Measurements from ENCODE around the gene FIGNL2.

FIGNL2 gene

GRCh38 chr12:51841727-51842126 lies 6.8 kb downstream of the FIGNL2 start:
- no peak for DNase-seq (ENCODE audit: low read depth)
- TF ChIP-seq CTCF (conservative IDR thresholded peaks at IDR 0.05; ENCODE audit: low read depth, low read length), result no peak
- no peak overlapping the region for H3K4me3 ChIP-seq (ENCODE audit: low read depth, low read length)

GRCh38 chr12:51840966-51841365 lies 7.6 kb downstream of the FIGNL2 start:
- TF ChIP-seq CTCF (conservative IDR thresholded peaks at IDR 0.05; ENCODE audit: low read depth, low read length), result no peak
- DNase-seq (ENCODE audit: low read depth), result no peak

GRCh38 chr12:51839310-51839947 lies 9.1 kb downstream of the FIGNL2 start:
- TF ChIP-seq CTCF (conservative IDR thresholded peaks at IDR 0.05; ENCODE audit: low read depth, low read length), result no peak
- no peak overlapping the region for H3K4me3 ChIP-seq (ENCODE audit: low read depth, low read length)
- no peak for DNase-seq (ENCODE audit: low read depth)

More at GRCh38 chr12:51840966-51841365, 7.6 kb downstream of the FIGNL2 start:
- no peak overlapping the region for H3K4me3 ChIP-seq (ENCODE audit: low read depth, low read length)

DNA sequence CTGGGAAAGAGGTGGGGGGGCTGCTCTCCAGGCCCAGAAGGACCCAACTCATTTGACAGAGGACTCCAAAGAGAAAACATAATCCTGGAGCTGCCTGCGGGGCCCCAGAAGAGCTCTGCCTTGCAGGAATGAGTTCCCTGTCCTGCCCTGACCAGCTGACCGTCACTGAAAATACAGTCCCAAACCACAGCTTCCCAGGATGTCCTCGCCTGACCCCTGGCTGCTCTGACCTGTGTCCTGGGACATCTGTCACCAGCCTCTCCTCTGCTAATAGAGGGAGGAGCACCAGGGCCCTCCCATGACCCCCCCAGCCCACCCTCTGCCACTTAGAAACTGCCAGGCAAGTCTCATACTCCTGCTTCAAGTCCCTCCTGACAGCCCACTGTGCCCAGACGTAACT lies 9.8 kb downstream of the FIGNL2 start:
- no peak for TF ChIP-seq CTCF (conservative IDR thresholded peaks at IDR 0.05; ENCODE audit: low read depth, low read length)
- no peak overlapping the region for H3K4me3 ChIP-seq (ENCODE audit: low read depth, low read length)
- no peak for DNase-seq (ENCODE audit: low read depth)

GRCh38 chr12:51838036-51838435 lies 10.5 kb downstream of the FIGNL2 start:
- TF ChIP-seq CTCF (conservative IDR thresholded peaks at IDR 0.05; ENCODE audit: low read depth, low read length), result no peak
- no peak for DNase-seq (ENCODE audit: low read depth)
- H3K4me3 ChIP-seq (ENCODE audit: low read depth, low read length), result no peak overlapping the region

GRCh38 chr12:51837286-51837685 lies 11.2 kb downstream of the FIGNL2 start:
- TF ChIP-seq CTCF (conservative IDR thresholded peaks at IDR 0.05; ENCODE audit: low read depth, low read length), result no peak
- no peak overlapping the region for H3K4me3 ChIP-seq (ENCODE audit: low read depth, low read length)
- DNase-seq (ENCODE audit: low read depth), result no peak

DNA sequence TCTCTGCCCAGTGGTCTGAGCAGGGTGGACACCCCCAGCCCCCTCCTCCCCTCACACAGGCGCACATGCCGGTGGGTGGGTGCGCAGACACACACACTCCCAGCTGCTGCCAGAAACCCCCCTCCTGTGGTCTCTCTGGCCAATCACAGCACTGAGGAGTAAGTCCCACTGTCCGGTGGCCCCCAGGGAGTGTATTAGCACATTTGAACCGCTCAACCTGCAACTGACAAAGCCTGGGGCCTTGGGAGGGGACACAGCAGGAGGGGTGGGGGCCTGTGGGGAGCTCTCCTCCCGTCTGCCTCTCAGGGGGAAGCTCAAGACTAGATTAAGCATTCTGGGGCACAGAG lies 11.7 kb downstream of the FIGNL2 start:
- no peak for DNase-seq (ENCODE audit: low read depth)
- no peak overlapping the region for H3K4me3 ChIP-seq (ENCODE audit: low read depth, low read length)
- no peak for TF ChIP-seq CTCF (conservative IDR thresholded peaks at IDR 0.05; ENCODE audit: low read depth, low read length)
